Activated CD4-positive, alpha-beta memory T cell treated with anti-CD3 and anti-CD28 coated beads for 36 hours (primary cell): ENCODE measurements around the gene CCDC142. TPM values are rescaled to one million over a fixed set of nuclear protein-coding genes. Genes with fewer than 3 reads are reported as not detected.

ENCODE experiments used
- CTCF ChIA-PET: fragments of 350-600 bp; sonication (Branson Sonifier 250); formaldehyde crosslinking; loops from one replicate; lab custom pipeline; 2021; ENCODE audit warnings: antibody characterized with exemption, inconsistent platforms; lab: Charles Lee
- POLR2A ChIA-PET: fragments of 350-600 bp; sonication (Branson Sonifier 250); formaldehyde crosslinking; loops from one replicate; lab custom pipeline; 2021; ENCODE audit warnings: antibody characterized with exemption; lab: Charles Lee
- DNase-seq: peaks from one replicate; pipeline ENCODE4 v3.0.0-alpha.2; 2020
- H3K27ac Mint-ChIP-seq: one replicate; pipeline ENCODE4 v1.8.0; 2021; ENCODE audit warnings: mixed read lengths
- H3K27me3 Mint-ChIP-seq: one replicate; pipeline ENCODE4 v1.8.0; 2021; ENCODE audit warnings: mixed read lengths
- H3K36me3 Mint-ChIP-seq: one replicate; pipeline ENCODE4 v1.8.0; 2021; ENCODE audit warnings: mixed read lengths
- H3K4me1 Mint-ChIP-seq: one replicate; pipeline ENCODE4 v1.8.0; 2021; ENCODE audit warnings: low read depth, mixed read lengths
- H3K4me3 Mint-ChIP-seq: one replicate; pipeline ENCODE4 v1.8.0; 2021; ENCODE audit warnings: mild to moderate bottlenecking, mixed read lengths
- H3K9me3 Mint-ChIP-seq: one replicate; pipeline ENCODE4 v1.8.0; 2021; ENCODE audit warnings: mixed read lengths
- intact Hi-C: fragments of 100-400 bp; cut with micrococcal nuclease; formaldehyde crosslinking; loops from one replicate; pipeline ENCODE4 v1.15.1; 2023
- total RNA-seq, 2 experiments: library from RNA; stranded (reverse); gene quantifications; one replicate each; pipeline ENCODE4 v1.2.3, GENCODE V29; 2021

CCDC142 gene
- total RNA-seq: 10 to 100 TPM; 10.1 to 10.8 TPM

- H3K27ac Mint-ChIP-seq: peak within 1 kb of the TSS; percentile 99
- peaks cover 35% of the 10 kb centered on the region for H3K4me1 Mint-ChIP-seq
- no peaks in the 10 kb centered on the region for H3K27me3 Mint-ChIP-seq
- H3K4me3 Mint-ChIP-seq: peak within 1 kb of the TSS; percentile 100
- POLR2A ChIA-PET: interaction anchor here (0.8 to 3.6 kb wide), 14 partner anchors 9 to 106 kb away, joined by 3 to 31 read pairs (median 4); partner anchors contain the start of genes AUP1, DQX1, HTRA2 and INO80B
- no peaks in the 10 kb centered on the region for H3K9me3 Mint-ChIP-seq
- intact Hi-C loops: loop anchor here (1.0 to 2.0 kb wide), 9 partner anchors 11 to 104 kb away; partner anchors contain the start of genes AUP1, DOK1, HTRA2 and MRPL53
- DNase-seq: peak; percentile 96
- H3K36me3 Mint-ChIP-seq: peaks cover 26% of the 10 kb centered on the region
- CTCF ChIA-PET: interaction anchor here (0.8 to 8.8 kb wide), 23 partner anchors 10 to 485 kb away, joined by 3 to 145 read pairs (median 6); partner anchors contain the start of genes AUP1, C2orf81, HTRA2 and INO80B
Measured at GRCh38 chr2:74482801-74483674, at the start of gene CCDC142, which contains the start of gene TTC31. Gene CCDC142, minus strand, starts transcription at chr2:74482998. Its CDS starts 161 bp downstream, at chr2:74482837. Gene TTC31, plus strand, starts transcription at chr2:74483081. Its CDS starts 15 bp downstream, at chr2:74483096.

DNA sequence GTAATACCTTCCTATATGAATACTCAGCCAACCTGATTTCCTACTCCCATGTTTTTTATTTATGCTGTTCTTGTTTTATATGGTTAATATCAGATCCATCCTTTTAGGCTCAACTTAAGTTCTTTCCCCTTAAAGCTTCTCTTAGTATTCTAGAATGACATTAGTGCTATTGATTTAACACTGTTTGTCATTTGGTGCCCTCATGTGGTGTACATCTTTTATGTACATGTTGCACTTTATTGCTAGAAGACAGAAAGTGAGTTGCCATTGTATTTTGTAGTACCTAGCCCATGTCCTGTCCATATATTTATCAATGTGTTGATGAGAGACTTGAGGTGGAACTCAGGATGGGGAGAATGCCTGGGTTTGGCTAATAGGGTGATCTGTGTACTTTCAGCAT, 49.4 kb upstream of the CCDC142 start:
- intact Hi-C loops: loop anchor here (1.0 to 5.0 kb wide), 3 partner anchors 35 to 282 kb away; partner anchors contain the start of gene LBX2
- Mint-ChIP-seq H3K36me3 (peaks cover 46% of the 10 kb centered on the region), H3K4me1 (peaks cover 37% of the 10 kb centered on the region), H3K4me3 (peak overlapping the region; percentile 5), H3K27me3 (no peaks in the 10 kb centered on the region), H3K9me3 (no peaks in the 10 kb centered on the region), H3K27ac (peak overlapping the region; percentile 11)
- no peak for DNase-seq
- POLR2A ChIA-PET: interaction anchor here (0.9 to 4.4 kb wide), 4 partner anchors 13 to 74 kb away, joined by 3 to 31 read pairs (median 9); partner anchors contain the start of genes CCDC142, TTC31 and WBP1
- CTCF ChIA-PET: interaction anchor here (0.8 to 5.3 kb wide), 12 partner anchors 12 to 282 kb away, joined by 3 to 66 read pairs (median 7); partner anchors contain the start of genes CCDC142, MOGS, TLX2 and TTC31

- H3K4me3 Mint-ChIP-seq: peak overlapping the region; percentile 98
- peaks cover 51% of the 10 kb centered on the region for H3K36me3 Mint-ChIP-seq
- ChIA-PET POLR2A (interaction anchor here (0.9 to 4.4 kb wide), 6 partner anchors 14 to 73 kb away, joined by 3 to 31 read pairs (median 4); partner anchors contain the start of genes CCDC142, DOK1, TTC31 and WBP1), CTCF (interaction anchor here (0.8 to 5.3 kb wide), 12 partner anchors 13 to 282 kb away, joined by 3 to 66 read pairs (median 7); partner anchors contain the start of genes CCDC142, MOGS, TLX2 and TTC31)
- intact Hi-C loops: loop anchor here (1.0 to 5.0 kb wide), 3 partner anchors 34 to 281 kb away; partner anchors contain the start of gene LBX2
- H3K27ac Mint-ChIP-seq: peak overlapping the region; percentile 91
- peaks cover 37% of the 10 kb centered on the region for H3K4me1 Mint-ChIP-seq
- no peak for DNase-seq
- H3K9me3 Mint-ChIP-seq: no peaks in the 10 kb centered on the region
- no peaks in the 10 kb centered on the region for H3K27me3 Mint-ChIP-seq
Measured at GRCh38 chr2:74531666-74532065, 48.9 kb upstream of the CCDC142 start.

DNA sequence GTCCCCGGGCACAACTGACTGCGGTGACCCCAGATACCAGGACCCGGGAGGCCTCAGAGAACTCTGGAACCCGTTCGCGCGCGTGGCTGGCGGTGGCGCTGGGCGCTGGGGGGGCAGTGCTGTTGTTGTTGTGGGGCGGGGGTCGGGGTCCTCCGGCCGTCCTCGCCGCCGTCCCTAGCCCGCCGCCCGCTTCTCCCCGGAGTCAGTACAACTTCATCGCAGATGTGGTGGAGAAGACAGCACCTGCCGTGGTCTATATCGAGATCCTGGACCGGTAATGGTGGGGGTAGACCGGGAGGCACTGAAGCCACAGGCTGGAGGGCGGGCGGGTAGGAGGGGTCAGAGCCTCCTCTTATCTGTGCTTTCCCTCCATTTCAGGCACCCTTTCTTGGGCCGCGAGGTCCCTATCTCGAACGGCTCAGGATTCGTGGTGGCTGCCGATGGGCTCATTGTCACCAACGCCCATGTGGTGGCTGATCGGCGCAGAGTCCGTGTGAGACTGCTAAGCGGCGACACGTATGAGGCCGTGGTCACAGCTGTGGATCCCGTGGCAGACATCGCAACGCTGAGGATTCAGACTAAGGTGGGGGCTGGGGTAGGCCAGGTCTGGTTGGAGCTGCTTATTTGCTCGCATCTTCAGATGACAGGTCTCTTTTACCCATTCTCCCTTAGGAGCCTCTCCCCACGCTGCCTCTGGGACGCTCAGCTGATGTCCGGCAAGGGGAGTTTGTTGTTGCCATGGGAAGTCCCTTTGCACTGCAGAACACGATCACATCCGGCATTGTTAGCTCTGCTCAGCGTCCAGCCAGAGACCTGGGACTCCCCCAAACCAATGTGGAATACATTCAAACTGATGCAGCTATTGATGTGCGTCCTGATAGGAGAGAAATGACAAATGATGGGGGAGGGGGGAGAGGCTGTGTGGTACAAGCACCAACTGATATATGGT, 47.7 kb upstream of the CCDC142 start:
- ChIA-PET CTCF (interaction anchor here (1.4 to 5.3 kb wide), 6 partner anchors 21 to 73 kb away, joined by 3 to 66 read pairs (median 14); partner anchors contain the start of genes CCDC142, MOGS, TTC31 and WBP1), POLR2A (interaction anchor here (0.8 to 4.4 kb wide), 9 partner anchors 21 to 75 kb away, joined by 4 to 31 read pairs (median 5); partner anchors contain the start of genes CCDC142, DOK1, INO80B and MRPL53)
- Mint-ChIP-seq H3K4me3 (peak overlapping the region; percentile 98), H3K27ac (peak overlapping the region; percentile 91), H3K4me1 (peaks cover 39% of the 10 kb centered on the region), H3K9me3 (no peaks in the 10 kb centered on the region), H3K36me3 (peaks cover 58% of the 10 kb centered on the region), H3K27me3 (no peaks in the 10 kb centered on the region)
- peak; percentile 80 for DNase-seq
- intact Hi-C loops: loop anchor here (5.0 kb wide), 2 partner anchors 33 to 42 kb away; partner anchors contain the start of gene LBX2

DNA sequence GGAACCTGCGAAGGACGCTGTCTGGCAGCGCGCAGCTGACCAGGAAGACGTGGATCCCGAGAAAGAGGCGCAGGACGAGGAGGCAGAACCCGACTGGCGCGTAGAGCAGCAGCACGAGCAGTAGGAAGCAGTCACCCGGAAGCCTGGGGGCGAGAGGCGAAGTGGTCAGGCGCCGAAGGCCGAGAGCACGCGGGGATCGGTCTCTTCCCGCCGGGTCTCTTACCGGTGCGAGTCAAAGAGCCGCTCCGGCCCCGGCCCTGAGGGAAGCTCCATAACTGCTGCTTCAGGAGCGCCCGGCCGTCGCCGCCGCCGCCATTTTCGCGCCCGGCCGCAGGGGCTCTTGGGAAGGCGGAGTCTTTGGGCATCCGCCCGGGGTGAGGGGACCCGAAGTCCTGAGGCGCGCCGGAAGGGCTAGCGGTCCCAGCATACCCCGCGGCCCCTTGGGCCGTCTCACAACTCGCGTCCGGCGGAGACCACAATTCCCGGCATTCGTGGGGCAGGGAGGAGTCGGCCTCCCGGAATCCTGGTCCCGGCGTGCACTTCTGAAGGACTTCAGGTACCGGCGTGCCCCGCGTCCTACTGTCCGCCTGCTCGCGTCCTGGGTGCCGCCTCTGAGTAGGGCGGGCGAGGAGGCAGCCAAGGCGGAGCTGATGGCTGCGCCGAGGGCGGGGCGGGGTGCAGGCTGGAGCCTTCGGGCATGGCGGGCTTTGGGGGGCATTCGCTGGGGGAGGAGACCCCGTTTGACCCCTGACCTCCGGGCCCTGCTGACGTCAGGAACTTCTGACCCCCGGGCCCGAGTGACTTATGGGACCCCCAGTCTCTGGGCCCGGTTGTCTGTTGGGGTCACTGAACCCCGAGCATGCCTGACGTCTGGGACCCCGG, 46.8 kb upstream of the CCDC142 start, which contains the start of the genes AUP1 and HTRA2:
AUP1 (minus strand) TSS at position 350 of the 882 bp plus-strand sequence; CDS start at position 273, 77 bp downstream.
HTRA2 (plus strand) TSS at position 577 of the 882 bp plus-strand sequence; CDS start at position 651, 74 bp downstream.
- ChIA-PET POLR2A (interaction anchor here (0.6 to 4.4 kb wide), 12 partner anchors 9 to 124 kb away, joined by 3 to 31 read pairs (median 4); partner anchors contain the start of genes CCDC142, INO80B, MRPL53 and PCGF1), CTCF (interaction anchor here (0.8 to 5.3 kb wide), 6 partner anchors 20 to 75 kb away, joined by 3 to 66 read pairs (median 14); partner anchors contain the start of genes CCDC142, INO80B, TTC31 and WBP1)
- DNase-seq: peak; percentile 97
- Mint-ChIP-seq H3K36me3 (peaks cover 58% of the 10 kb centered on the region), H3K9me3 (no peaks in the 10 kb centered on the region), H3K27ac (peak within 1 kb of the TSS; percentile 91), H3K27me3 (no peaks in the 10 kb centered on the region), H3K4me1 (peaks cover 39% of the 10 kb centered on the region), H3K4me3 (peak within 1 kb of the TSS; percentile 98)
- intact Hi-C loops: loop anchor here (1.0 to 5.0 kb wide), 10 partner anchors 22 to 125 kb away; partner anchors contain the start of genes DOK1, LBX2, MRPL53 and PCGF1

DNA sequence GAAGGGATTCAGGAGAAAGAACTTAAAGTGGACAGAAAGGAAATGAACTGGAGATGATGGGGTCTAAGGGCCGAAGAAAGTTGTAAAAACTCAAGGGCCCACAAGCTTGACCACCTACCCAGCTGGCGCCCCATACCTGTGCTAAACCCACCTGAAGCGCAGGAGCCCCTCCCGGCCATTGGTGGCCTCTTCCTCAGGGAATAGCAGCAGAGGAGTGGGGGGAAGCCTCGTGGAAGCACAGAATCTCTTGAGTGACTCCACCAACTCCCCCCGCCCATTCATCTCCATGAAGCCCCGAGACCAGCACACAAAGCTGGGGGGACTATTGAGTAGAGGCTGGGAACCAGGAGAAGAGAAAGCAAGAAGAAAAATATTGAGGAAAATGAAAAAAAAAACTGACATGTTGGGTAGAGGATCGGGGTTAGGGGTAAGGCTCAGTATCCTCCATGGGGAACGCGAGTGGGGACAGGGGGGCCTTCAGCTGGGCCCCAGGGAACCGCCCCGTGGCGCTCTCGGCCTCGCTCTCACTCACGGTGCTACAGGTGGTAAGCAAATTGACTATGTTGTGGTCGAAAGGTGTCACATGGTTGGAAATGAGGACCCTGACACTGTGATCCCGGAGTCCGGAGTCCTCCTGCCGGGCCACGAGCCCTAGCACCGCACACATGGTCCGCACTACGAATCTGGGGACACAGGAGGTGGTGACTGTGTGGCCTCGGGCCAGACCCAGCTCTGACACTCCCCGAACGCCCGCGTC, 46.0 kb upstream of the CCDC142 start:
- H3K27ac Mint-ChIP-seq: peak overlapping the region; percentile 91
- H3K4me3 Mint-ChIP-seq: peak overlapping the region; percentile 98
- H3K36me3 Mint-ChIP-seq: peaks cover 57% of the 10 kb centered on the region
- DNase-seq: no peak
- H3K27me3 Mint-ChIP-seq: no peaks in the 10 kb centered on the region
- intact Hi-C loops: loop anchor here (1.0 to 2.0 kb wide), 8 partner anchors 21 to 126 kb away; partner anchors contain the start of genes DOK1, MRPL53, PCGF1 and SEMA4F
- POLR2A ChIA-PET: interaction anchor here (0.6 to 4.4 kb wide), 12 partner anchors 8 to 125 kb away, joined by 3 to 31 read pairs (median 4); partner anchors contain the start of genes CCDC142, INO80B, PCGF1 and SEMA4F
- peaks cover 39% of the 10 kb centered on the region for H3K4me1 Mint-ChIP-seq
- CTCF ChIA-PET: interaction anchor here (0.8 to 5.3 kb wide), 5 partner anchors 19 to 74 kb away, joined by 3 to 66 read pairs (median 8); partner anchors contain the start of genes CCDC142, INO80B and TTC31
- no peaks in the 10 kb centered on the region for H3K9me3 Mint-ChIP-seq

DNA sequence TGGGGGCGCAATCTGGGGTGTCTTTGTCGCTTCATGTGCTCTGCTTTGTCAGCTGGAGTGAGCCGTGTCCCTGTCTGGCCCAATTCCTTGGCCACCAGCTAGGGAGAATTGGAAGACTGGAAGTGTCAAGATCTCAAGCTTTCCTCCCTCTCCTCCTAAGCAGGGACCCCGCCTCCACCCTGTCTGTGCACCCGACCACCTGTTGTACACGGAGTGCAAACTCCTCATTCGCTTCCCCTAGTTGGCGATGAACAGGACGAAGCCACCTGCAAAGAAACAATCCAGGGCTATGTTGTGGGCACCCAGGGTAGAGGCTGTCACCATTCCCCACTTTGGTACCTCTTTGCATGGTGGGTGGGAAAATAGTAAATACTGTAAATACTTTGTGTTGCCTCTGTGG, 44.9 kb upstream of the CCDC142 start:
- H3K27ac Mint-ChIP-seq: no peak overlapping the region
- H3K4me1 Mint-ChIP-seq: peaks cover 39% of the 10 kb centered on the region
- peaks cover 52% of the 10 kb centered on the region for H3K36me3 Mint-ChIP-seq
- H3K9me3 Mint-ChIP-seq: no peaks in the 10 kb centered on the region
- no peak for DNase-seq
- intact Hi-C loops: loop anchor here (2.0 kb wide), 1 partner anchor 55 kb away; the partner anchor contains the start of gene MRPL53
- POLR2A ChIA-PET: interaction anchor here (1.2 to 2.5 kb wide), 4 partner anchors 15 to 72 kb away, joined by 4 to 11 read pairs (median 4); partner anchors contain the start of genes INO80B and PCGF1
- peak overlapping the region; percentile 98 for H3K4me3 Mint-ChIP-seq
- H3K27me3 Mint-ChIP-seq: no peaks in the 10 kb centered on the region
- CTCF ChIA-PET: interaction anchor here (5.1 to 5.3 kb wide), 2 partner anchors 45 to 60 kb away, joined by 55 to 66 read pairs; partner anchors contain the start of genes CCDC142 and TTC31

DNA sequence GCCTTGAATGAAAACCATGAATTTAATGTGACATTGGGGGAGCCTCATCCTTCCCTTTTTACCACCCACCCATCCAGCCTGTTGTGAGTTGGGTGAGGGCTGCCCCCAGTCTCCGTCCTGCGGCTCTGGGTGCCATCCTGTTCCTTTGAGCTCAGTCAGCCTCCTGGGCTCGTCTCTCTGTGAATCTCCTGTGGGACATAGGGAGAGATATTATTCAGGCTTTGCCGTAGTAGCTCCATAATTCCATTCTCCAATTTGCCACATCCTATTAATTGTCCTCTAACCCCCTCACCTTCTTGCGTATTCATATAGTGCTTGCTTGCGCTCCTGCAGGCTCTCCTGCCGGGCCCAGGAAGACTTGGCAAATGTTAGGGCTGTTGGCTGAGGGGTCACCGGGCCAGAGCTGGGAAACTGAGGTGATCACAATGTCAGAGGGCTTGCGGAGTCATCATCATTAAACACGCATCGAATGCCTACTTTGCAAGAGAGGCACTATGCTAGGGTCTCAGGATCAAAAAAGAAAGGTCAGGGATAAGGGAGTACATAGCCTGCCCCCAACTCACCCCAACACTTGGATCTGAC, 43.9 kb upstream of the CCDC142 start:
- H3K4me3 Mint-ChIP-seq: no peak overlapping the region
- H3K27me3 Mint-ChIP-seq: no peaks in the 10 kb centered on the region
- H3K27ac Mint-ChIP-seq: no peak overlapping the region
- CTCF ChIA-PET: no interaction called here
- no peak for DNase-seq
- no peaks in the 10 kb centered on the region for H3K9me3 Mint-ChIP-seq
- peaks cover 42% of the 10 kb centered on the region for H3K36me3 Mint-ChIP-seq
- H3K4me1 Mint-ChIP-seq: peaks cover 32% of the 10 kb centered on the region
- intact Hi-C loops: no loop called here
- POLR2A ChIA-PET: interaction anchor here (1.1 to 1.5 kb wide), 4 partner anchors 17 to 68 kb away, joined by 3 to 4 read pairs (median 4); partner anchors contain the start of genes CCDC142, TTC31 and WBP1
